Mononuclear cell (primary cell): ENCODE results near the gene ERBB2. TPM values are rescaled to one million over a fixed set of nuclear protein-coding genes. Genes with fewer than 3 reads are reported as not detected.

Experiments
- H3K27me3 ChIP-seq: 2 replicates; pipeline ENCODE4 v1.6.0; 2011; ENCODE audit warnings: low read length, control low read depth; ENCODE audit not compliant: insufficient read depth
- H3K4me1 ChIP-seq: 2 replicates; pipeline ENCODE4 v1.5.1; 2011; ENCODE audit warnings: mild to moderate bottlenecking, low read length, control low read depth; ENCODE audit not compliant: insufficient read depth
- H3K4me3 ChIP-seq: 2 replicates; pipeline ENCODE4 v1.5.1; 2011; ENCODE audit warnings: mild to moderate bottlenecking, low read length, moderate library complexity
- H3K9me3 ChIP-seq: 2 replicates; pipeline ENCODE4 v1.5.1; 2011; ENCODE audit warnings: low read depth, mild to moderate bottlenecking, control low read depth, low read length
- total RNA-seq: library from RNA; depleted of rRNA; stranded (reverse); fragments of >200 nt; gene quantifications from one replicate; pipeline ENCODE4 v1.2.3, GENCODE V29; 2012

Gene ERBB2
- total RNA-seq, 1 donor, result 10.2 TPM

GRCh38 chr17:39777534-39778365 lies 77.9 kb downstream of the ERBB2 start:
- Histone ChIP-seq H3K4me1 (peaks cover 65% of the 10 kb centered on the region), H3K9me3 (no peaks in the 10 kb centered on the region), H3K4me3 (peak overlapping the region; percentile 35), H3K27me3 (no peaks in the 10 kb centered on the region)

Other genes starting within 250 kb of the ERBB2 start
- 23.9 TPM for gene MED1, start 248.8 kb upstream of the ERBB2 start, total RNA-seq
- 91.3 TPM for gene CDK12, start 238.6 kb upstream of the ERBB2 start, total RNA-seq
- gene NEUROD2, start 92.1 kb upstream of the ERBB2 start, total RNA-seq, result under 0.01 TPM
- not detected for gene PPP1R1B, start 73.1 kb upstream of the ERBB2 start, total RNA-seq
- 31.8 TPM for gene STARD3, start 62.9 kb upstream of the ERBB2 start, total RNA-seq
- 1.0 TPM for gene TCAP, start 34.7 kb upstream of the ERBB2 start, total RNA-seq
- not detected for gene PNMT, start 31.6 kb upstream of the ERBB2 start, total RNA-seq
- gene PGAP3, start 12.0 kb upstream of the ERBB2 start, total RNA-seq, result 6.4 TPM
- 21.6 TPM for gene MIEN1, start 30.5 kb downstream of the ERBB2 start, total RNA-seq
- gene GRB7, start 37.9 kb downstream of the ERBB2 start, total RNA-seq, result not detected
- 47.5 TPM for gene IKZF3, start 164.2 kb downstream of the ERBB2 start, total RNA-seq
- gene ZPBP2, start 168.1 kb downstream of the ERBB2 start, total RNA-seq, result not detected
- gene GSDMB, start 218.6 kb downstream of the ERBB2 start, total RNA-seq, result 10.7 TPM
- 57.3 TPM for gene ORMDL3, start 227.5 kb downstream of the ERBB2 start, total RNA-seq
- not detected for gene LRRC3C, start 227.7 kb downstream of the ERBB2 start, total RNA-seq